Daoy (cell line): ENCODE results near the gene POU5F1. TPM values are rescaled to one million over a fixed set of nuclear protein-coding genes. Genes with fewer than 3 reads are reported as not detected.
A peak's percentile ranks its signal among the peaks of the same experiment; 100 is the strongest.

Experiments used
- DNase-seq: peaks from one replicate; pipeline ENCODE4 v3.0.0-alpha.2; 2015; ENCODE audit warnings: low read depth
- total RNA-seq: library from RNA; depleted of rRNA; stranded (reverse); fragments of >200 nt; shearing (Covaris generic); gene quantifications from 2 replicates; pipeline ENCODE4 v1.2.3, GENCODE V29; 2014

The POU5F1 gene
- total RNA-seq, 1 experiment from 2014 or later, result 5.6 TPM

DNA sequence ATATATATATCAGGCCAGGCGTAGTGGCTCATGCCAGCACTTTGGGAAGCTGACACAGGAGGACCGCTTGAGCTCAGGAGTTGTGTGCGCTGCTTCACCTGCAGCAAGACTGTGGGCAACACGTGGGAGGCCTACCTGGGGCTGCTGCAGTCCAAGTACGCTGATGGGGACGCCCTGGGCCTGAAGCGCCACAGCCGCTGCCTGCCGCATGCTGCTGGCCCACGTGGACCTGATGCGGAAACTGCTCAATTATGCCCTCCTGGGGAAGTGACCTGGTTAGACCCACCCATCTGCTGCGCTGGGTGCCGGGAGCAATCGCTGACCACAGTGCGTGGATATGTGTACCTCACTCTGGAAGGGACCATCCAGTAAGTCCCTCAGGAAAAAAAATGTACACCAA, 29.8 kb downstream of the POU5F1 start:
- DNase-seq, result no peak

DNA sequence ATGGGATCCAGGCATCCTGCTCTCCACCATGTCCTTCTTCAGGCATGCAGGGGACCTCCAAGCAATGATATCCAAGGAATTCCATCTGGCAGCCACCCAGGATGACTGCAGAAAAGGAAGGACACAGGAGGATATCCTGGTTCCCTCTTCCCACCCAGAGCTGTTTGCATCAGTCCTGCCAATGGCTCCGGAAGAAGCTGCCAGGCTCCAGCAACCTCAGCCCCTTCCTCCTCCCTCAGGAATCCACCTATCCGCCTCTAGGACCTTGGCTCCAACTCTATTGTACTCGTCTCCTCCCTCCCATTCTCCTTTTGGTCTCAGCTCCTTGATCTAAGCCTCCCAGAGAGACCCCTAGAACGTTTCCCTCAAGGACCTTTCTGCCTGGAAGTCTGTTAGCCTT, 30.9 kb downstream of the POU5F1 start:
- DNase-seq, result no peak

- DNase-seq, result no peak
These were observed 31.5 kb downstream of the POU5F1 start, which contains the start of gene PSORS1C2 for GRCh38 chr6:31138982-31139381. Gene PSORS1C2, minus strand, starts transcription at chr6:31139066. Its CDS starts 40 bp downstream, at chr6:31139026.

DNA sequence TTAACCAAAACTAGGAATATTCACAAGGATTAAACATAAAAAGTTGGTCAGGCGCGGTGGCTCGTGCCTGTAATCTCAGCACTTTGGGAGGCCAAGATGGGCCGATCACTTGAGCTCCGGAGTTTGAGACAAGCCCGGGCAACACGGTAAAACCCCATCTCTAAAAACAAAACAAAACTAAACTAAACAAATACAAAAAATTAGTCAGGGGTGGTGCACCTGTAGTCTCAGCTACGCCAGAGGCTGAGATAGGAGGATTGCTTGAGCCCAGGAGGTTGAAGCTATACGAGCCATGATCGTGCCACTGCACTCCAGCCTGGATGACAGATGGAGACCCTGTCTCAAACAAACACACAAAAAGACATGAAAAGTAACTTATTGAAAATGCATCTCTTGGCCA, 34.8 kb downstream of the POU5F1 start:
- DNase-seq, result no peak

DNA sequence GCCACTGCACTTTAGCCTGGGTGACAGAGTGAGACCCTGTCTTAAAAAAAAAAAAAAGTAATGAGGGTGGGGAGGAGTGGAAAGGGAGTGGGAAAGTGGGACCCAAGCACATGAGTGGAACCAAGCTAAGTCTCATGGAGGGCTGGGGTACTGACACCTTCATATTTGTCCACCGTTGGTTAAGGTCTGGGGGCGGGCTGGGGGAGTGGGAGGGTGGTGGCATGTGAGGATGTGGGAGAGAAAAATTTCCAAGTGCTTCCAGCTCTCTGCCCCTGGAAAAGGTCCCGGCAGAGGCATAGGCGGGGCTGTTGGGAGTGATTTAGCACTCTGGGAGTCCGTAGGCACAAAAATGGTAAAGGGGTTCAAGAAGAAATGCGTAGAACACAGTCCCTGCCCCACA, 37.7 kb downstream of the POU5F1 start:
- DNase-seq, result no peak

GRCh38 chr6:31131595-31131994, 38.9 kb downstream of the POU5F1 start:
- DNase-seq, result no peak

DNA sequence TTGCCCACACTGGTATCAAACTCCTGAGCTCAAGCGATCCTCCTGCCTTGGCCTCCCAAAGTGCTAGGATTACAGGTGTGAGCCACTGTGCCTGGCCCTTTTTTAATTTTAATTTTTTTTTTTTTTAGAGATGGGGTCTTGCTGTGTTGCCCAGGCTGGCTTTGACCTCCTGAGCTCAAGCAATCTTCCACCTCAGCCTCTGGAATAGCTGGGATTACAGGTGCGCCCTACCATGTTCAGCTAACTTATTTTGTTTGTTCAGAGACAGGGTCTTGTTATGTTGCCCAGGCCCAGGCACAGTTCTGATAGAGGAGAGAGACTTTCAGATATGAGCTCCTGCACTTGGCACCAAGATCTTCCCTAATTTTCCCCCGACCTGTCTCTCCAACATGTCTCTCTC, 39.7 kb downstream of the POU5F1 start:
- no peak for DNase-seq

- DNase-seq, result no peak
These were observed 41.4 kb downstream of the POU5F1 start for GRCh38 chr6:31129130-31129529.

GRCh38 chr6:31128093-31128676, 42.3 kb downstream of the POU5F1 start:
- DNase-seq, result peak; percentile 46

GRCh38 chr6:31126396-31127175, 43.9 kb downstream of the POU5F1 start:
- no peak for DNase-seq

DNA sequence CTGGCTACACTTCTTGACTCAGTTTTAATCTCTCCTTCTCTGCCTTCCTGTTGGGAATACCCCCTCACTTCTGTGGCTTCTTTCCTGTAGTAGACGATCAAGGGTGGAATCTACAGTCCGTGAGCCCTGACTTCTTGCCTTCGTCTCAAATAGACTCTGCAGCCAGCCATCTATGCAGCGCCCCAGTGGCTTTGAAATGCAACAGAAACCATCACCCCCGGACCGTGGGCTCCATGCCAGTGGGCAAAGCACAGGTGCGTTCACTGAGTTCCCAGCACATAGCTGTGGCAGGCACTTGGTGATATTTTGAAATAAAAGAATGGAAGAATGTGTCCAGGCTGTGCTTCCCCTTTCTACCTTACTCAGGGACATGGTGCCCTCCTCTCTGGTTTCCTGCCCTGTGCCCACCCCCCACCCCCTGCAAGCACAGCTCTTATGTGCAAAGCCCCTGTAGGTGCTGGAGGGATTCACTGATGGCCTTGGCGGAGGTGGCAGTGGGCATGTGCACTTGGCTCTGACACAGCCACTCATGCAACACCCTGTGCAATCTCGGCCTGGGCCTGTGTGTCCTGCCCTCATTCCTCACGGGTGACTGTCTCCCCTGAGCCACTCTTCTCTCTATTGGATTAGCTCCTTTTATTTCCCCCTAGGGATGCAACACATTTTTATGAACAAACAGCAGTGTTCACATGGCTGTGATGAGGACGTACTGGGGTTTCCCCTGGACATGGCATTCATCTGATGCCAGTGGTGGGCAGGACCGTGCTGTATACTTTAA, 44.7 kb downstream of the POU5F1 start:
- DNase-seq, result peak; percentile 71

DNA sequence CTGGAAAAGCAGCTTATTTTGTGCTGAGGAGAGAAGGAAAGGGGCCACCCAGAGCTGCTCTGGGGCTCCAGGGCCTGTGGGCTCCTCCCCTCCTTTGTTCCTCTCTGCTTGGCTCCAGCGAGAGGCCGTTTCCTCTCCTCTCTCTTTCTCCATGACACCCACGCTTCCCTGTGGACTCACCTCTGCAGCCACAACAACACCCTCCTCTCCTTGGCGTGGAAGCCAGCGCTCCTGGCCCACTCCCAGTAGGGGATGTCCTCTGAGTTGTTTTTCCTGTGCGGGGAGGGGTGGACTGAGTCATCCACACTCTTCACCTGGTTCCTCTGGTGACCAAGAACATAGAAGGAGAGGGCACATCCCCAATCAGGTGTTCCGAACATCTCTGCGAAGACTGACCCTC, 45.3 kb downstream of the POU5F1 start:
- DNase-seq, result peak; percentile 71

DNA sequence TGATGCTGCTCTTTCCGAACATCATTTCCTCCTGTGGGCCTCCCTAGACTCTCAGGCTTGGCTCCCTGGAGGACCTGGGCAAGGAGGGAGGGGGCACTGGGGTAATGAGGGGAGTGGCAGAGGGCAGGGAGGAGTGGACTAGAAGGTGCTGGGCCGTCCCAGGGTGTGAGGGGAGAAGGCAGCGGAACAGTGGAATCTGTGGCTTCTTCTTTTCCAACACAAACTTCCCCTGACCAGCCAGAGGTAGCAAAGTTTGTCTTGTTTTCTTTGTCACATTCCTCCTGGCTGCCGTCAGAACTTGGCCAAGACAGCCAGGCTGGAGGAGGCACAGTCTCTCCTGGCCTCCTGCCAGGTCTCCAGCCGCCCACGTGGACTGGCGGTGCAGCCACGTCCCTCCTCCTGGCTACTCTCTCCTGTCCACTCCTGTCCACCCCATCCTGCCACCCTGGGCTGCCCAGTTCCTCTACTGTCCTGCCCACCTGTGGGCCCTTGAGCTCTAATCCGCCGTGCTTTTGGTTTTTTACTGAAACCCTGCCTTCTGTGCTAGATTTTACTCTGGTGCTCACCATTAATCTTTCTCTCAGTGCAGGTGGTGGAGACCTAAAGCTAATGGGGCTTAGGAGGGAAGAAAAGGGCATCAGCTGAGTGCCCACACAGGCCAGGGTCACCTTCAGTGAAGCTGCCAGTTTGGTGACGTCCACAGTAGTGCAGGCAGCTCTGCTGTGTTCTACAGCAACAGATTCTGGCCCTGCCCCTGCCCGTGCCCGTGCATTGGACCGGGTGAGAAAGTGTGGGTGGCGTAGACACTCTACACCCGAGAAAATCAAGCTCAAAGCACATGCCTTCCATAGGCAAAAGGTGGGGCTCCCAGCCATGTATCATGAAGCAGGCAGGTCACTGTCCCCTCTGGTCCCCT, 47.4 kb downstream of the POU5F1 start:
- peak; percentile 93 for DNase-seq

- DNase-seq, result no peak
These were observed 49.2 kb downstream of the POU5F1 start for GRCh38 chr6:31121131-31121790.

DNA sequence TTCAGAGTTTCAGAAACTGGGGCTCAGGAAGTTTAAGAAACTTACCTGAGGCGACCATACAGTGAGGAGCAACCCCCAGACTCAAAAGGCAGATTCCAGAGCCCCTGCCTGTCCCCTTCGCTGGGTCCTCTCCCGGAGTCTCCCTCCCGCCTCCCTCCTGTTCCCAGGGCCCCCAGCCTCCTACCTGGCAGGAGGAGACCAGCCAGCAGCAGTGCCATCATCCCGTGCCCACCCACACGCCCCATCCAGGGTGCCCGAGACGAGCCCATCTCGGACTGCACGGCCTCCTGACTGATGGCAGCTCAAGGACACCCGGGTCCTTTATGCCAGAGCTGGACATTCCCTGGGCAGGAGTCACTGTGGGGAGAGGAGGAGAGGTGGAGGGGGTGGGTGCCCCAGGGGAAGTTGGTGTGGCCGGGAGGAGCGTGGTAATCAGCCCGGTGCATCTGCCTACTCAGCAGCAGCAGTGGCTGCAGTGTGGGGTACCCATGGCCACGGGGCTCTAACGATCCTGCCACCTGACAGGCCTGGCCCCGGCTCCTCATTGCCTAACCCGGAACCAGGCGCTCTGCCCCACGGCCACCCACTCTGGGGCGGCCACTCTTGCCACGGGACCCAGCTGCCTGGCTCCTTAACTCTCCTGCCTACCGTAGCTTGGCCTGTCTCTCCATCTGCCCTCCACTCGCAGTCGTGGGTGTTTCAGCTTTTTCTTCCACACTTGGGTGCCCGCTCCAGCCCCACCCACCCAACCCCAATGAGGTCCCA, 50.1 kb downstream of the POU5F1 start, which contains the start of gene CDSN:
CDSN (minus strand) TSS at position 296 of the 765 bp plus-strand sequence; CDS start at position 269, 27 bp downstream.
- DNase-seq, result no peak

GRCh38 chr6:31118178-31118577, 52.3 kb downstream of the POU5F1 start:
- DNase-seq, result no peak

- no peak for DNase-seq
These were observed 53.7 kb downstream of the POU5F1 start for GRCh38 chr6:31116661-31117385.

- no peak for DNase-seq
These were observed 54.4 kb downstream of the POU5F1 start for GRCh38 chr6:31115941-31116560.
